Measurements from ENCODE around the gene PUDP. TPM values are rescaled to one million over a fixed set of nuclear protein-coding genes. Genes with fewer than 3 reads are reported as not detected.
A peak's percentile ranks its signal among the peaks of the same experiment; 100 is the strongest.

PUDP gene
- total RNA-seq, 4 donors from 2014 or later: 10.4 to 16.6 (median 11.5) TPM

DNA sequence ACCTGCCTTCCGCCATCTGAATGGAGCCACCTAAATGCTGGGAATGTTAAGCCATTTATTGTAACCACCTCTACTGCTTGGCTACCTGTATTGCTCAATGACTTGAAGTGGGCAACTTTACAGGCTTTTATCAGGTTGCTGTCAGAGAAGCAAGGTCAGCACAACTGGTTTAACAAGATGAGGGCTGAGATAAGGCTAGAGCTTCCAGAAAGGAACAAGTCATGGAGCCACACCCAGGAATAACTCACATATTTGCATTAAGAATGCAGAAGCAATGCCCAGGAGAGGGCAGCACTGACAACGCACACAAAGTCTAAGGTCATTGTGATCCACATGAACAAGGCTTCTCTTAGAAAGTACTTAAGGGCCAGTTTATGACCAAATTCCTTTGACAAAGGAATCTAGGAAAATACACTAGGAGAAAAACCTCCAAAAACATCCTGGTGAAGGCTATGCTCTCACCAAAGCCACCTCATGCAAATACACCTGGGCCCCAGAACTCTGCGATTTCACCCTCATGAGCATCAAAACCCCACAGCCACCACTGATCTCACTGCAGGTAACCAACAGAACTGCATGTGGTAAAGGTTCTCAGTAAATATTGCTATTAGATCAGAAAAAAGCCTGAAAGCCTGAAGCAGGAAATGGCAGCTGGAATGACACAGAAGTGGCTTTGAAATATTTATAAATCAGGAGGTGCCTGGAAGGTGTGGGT is 15.5 kb downstream of the PUDP start:
- H3K4me1 ChIP-seq: peaks cover 2 to 21% (median 15%) of the 10 kb centered on the region in 3 donors

DNA sequence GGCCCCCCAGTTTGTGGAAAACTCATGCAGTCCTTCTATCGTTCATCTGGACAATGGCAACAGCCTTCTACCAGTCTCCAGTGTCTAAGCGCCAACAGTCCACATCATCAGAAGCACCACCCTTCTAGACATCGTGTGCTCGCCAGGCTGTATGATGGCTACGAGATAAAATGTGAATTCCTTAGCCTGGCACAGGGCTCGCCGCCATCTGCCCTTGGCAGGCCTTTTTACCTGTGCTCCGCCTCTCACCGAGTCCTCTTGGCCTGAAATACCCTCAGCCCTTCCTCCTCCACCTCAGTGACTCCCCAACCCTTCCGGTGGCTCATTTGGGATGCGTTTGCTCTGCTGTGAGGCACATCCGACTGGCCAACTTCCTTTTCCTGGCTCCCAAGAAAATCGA is 16.3 kb downstream of the PUDP start:
- no peak for TF ChIP-seq POLR2A (IDR thresholded peaks at IDR 0.05)
- TF ChIP-seq, protein P1, sequence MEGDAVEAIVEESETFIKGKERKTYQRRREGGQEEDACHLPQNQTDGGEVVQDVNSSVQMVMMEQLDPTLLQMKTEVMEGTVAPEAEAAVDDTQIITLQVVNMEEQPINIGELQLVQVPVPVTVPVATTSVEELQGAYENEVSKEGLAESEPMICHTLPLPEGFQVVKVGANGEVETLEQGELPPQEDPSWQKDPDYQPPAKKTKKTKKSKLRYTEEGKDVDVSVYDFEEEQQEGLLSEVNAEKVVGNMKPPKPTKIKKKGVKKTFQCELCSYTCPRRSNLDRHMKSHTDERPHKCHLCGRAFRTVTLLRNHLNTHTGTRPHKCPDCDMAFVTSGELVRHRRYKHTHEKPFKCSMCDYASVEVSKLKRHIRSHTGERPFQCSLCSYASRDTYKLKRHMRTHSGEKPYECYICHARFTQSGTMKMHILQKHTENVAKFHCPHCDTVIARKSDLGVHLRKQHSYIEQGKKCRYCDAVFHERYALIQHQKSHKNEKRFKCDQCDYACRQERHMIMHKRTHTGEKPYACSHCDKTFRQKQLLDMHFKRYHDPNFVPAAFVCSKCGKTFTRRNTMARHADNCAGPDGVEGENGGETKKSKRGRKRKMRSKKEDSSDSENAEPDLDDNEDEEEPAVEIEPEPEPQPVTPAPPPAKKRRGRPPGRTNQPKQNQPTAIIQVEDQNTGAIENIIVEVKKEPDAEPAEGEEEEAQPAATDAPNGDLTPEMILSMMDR (IDR thresholded peaks at IDR 0.05): no peak
- Histone ChIP-seq H3K9me3 (no peaks in the 10 kb centered on the region), H3K4me1 (peaks cover 2 to 21% (median 15%) of the 10 kb centered on the region in 3 donors), H3K4me3 (no peak overlapping the region), H3K27me3 (no peaks in the 10 kb centered on the region), H3K27ac (peak overlapping the region in 3 of 4 donors; percentile 4 to 48 (median 42)), H3K36me3 (no peaks in the 10 kb centered on the region)
- intact Hi-C loops (cut with DNase I): no loop called here
- no peak for DNase-seq
- WGBS, 2 donors: 92% methylated on average over 6 to 13 of the region's 13 CpGs

More for the DNA sequence above, 15.5 kb downstream of the PUDP start:
- no peak for DNase-seq
- no peaks in the 10 kb centered on the region for H3K27me3 ChIP-seq
- 57 to 74% methylated on average over 3 of the region's 3 CpGs for WGBS, 2 donors
- intact Hi-C loops (cut with DNase I): no loop called here
- H3K4me3 ChIP-seq: no peak overlapping the region
- no peaks in the 10 kb centered on the region for H3K9me3 ChIP-seq
- no peak for TF ChIP-seq POLR2A (IDR thresholded peaks at IDR 0.05)
- TF ChIP-seq, protein P1 (IDR thresholded peaks at IDR 0.05): peak; percentile 42 to 69 (median 57)
- no peaks in the 10 kb centered on the region for H3K36me3 ChIP-seq
- peak overlapping the region; percentile 43 to 67 (median 50) for H3K27ac ChIP-seq

DNA sequence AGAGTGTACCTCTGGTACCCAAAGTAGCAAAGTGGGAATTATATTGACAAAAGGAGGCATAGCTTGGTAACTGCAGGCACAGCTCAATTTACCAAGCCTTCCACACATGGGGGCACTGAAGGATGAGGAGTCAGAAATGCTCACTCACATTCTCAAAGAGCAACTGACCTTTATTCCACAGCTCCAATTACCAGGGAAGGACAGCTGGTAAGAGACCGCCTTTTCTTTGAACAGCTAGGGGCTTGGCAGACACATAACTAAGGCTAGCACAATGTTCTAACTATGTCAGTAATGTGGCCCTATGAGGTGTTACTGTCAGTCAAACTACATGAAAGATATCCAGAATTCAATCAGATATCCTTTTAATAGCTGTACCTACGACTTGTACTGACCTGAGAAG is 20.9 kb downstream of the PUDP start:
- Histone ChIP-seq H3K4me3 (no peak overlapping the region), H3K36me3 (no peaks in the 10 kb centered on the region), H3K4me1 (peaks cover 0 to 6% (median 6%) of the 10 kb centered on the region in 3 donors), H3K9me3 (no peaks in the 10 kb centered on the region), H3K27ac (no peak overlapping the region), H3K27me3 (no peaks in the 10 kb centered on the region)
- no peak for DNase-seq
- TF ChIP-seq, protein P1 (IDR thresholded peaks at IDR 0.05): no peak
- no peak for TF ChIP-seq POLR2A (IDR thresholded peaks at IDR 0.05)
- intact Hi-C loops (cut with DNase I): no loop called here
- 83% methylated on average over 2 of the region's 2 CpGs for WGBS, 2 donors

DNA sequence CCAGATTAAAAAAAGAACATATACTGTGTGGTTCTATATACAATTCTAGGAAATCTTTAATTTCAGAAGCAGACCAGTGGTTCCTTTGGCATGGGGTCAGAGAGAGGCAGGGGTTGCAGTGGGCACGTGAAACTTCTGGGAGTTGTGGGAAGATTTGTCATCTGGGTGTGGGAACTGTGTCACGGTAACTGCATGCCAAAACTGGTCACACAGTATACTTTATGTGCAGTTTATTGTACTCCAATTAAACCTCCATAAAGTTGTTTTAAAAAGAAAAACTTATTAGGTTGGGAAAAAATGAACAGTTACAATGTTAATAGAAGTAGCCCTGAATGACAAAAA is 27.1 kb downstream of the PUDP start:
- H3K9me3 ChIP-seq: no peaks in the 10 kb centered on the region
- no peaks in the 10 kb centered on the region for H3K36me3 ChIP-seq
- H3K27ac ChIP-seq: peak overlapping the region in 2 of 4 donors; percentile 51 to 60
- peaks cover 12 to 23% (median 18%) of the 10 kb centered on the region in 3 donors for H3K4me1 ChIP-seq
- intact Hi-C loops (cut with DNase I): no loop called here
- WGBS, 2 donors: 29 to 37% methylated on average over 1 to 2 of the region's 2 CpGs
- TF ChIP-seq, protein P1 (IDR thresholded peaks at IDR 0.05): no peak
- TF ChIP-seq POLR2A (IDR thresholded peaks at IDR 0.05): no peak
- no peak for DNase-seq
- no peaks in the 10 kb centered on the region for H3K27me3 ChIP-seq
- no peak overlapping the region for H3K4me3 ChIP-seq

DNA sequence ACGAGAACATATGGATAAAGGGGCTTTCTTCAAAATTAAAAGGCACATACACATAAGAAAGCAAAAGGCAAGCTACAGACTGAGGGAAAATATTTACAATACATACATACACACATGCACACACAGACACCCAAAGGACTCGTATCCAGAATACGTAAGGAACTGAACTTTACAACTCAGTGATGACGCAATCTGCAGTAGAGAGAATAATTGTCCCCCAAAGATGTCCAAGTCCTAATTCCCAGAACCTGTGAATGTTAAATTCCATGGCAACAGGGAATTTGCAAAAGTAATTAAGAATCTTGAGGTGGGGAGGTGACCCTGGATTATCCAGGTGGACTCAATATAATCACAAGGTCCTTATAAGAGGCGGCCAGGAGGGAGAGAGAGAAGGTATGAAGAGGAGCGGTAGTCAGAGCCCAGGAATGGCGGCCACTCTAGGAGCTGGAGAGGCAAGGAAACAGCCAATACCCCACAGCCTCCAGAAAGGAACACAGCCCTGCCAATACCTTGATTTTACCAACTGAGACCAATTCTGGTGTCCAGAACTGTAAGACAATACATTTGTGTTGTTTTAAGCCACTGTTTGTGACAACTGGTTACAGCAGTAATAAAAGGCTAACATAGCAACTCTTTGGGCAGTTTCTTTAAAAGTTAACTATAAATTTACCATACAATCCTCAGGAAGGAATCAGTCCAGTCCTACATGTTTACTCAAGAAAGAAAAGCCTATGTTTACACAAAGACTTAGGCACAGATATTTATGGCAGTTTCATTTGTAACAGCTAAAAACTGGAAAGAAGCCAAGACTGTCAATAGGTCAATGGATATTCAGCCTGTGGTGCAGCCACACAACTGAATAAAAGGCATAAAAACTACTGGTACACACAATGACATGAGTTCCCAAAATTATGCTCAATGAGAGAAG is 27.7 kb downstream of the PUDP start:
- 73 to 86% methylated on average over 4 to 7 of the region's 7 CpGs for WGBS, 2 donors
- no peaks in the 10 kb centered on the region for H3K36me3 ChIP-seq
- H3K27ac ChIP-seq: peak overlapping the region in 3 of 4 donors; percentile 5 to 60 (median 51)
- intact Hi-C loops (cut with DNase I): no loop called here
- H3K4me3 ChIP-seq: no peak overlapping the region
- no peak for DNase-seq
- H3K9me3 ChIP-seq: no peaks in the 10 kb centered on the region
- peaks cover 12 to 29% (median 23%) of the 10 kb centered on the region in 3 donors for H3K4me1 ChIP-seq
- H3K27me3 ChIP-seq: no peaks in the 10 kb centered on the region
- TF ChIP-seq POLR2A (IDR thresholded peaks at IDR 0.05): no peak
- TF ChIP-seq, protein P1 (IDR thresholded peaks at IDR 0.05): no peak
